ENCODE measurements around the gene SPATA21. TPM values are rescaled to one million over a fixed set of nuclear protein-coding genes. Genes with fewer than 3 reads are reported as not detected.

The SPATA21 gene
- polyA plus RNA-seq, 1 donor from 2014 or later, result 0.15 TPM

DNA sequence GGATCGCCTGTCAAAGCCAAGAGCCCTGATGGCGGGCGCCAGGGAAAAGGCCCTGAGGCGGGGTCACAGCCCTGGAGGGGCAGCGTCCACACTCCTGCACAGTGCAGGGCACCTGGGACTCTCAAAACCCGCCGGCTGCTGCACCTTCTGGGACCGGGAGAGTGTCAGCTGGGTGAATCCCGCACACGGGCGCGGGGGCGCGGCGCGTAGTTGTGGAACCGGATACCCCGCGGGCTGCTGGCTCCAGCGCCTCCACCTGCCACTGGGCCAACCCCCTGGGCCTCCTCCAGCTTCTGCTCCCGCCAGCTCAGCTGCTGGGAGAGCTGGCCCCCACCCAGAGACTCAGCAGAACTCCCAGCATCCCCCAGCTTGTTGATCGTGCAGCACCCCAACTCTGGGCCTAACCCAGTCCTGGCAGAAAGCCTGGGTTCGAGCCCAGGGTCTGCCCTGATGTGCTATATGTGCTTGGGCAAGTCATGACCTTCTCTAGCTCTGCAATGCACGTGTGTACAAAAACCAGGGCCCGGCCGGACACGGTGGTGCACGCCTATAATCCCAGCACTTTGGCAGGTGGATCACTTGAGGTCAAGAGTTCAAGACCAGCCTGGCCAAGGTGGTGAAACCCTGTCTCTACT lies 37.1 kb upstream of the SPATA21 start:
- no peak overlapping the region for H3K27ac ChIP-seq (ENCODE audit: low read length)
- H3K36me3 ChIP-seq (ENCODE audit: insufficient read depth, low read length), result peaks cover 4% of the 10 kb centered on the region

DNA sequence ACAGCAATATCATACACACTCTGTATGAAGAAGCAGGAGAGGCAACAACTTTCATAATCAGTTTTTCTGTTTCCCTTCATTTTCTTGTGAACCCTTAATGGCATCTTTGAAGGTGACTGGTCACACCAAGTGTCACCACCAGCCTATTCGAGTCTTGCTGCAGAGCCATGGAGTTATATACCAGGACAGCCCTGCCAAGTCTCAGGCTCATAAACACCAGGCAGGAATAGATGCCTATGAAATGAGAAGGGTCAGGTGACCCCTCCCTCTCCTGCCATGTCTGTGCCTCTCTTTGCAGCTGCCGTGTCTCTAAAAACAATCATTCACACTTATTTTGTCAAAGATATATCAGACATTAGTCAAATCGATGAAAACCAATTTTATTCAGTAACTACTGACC lies 31.3 kb upstream of the SPATA21 start:
- TF ChIP-seq CTCF (IDR thresholded peaks at IDR 0.05; ENCODE audit: poor library complexity, severe bottlenecking), result no peak
- no peak for TF ChIP-seq SMC3 (conservative IDR thresholded peaks at IDR 0.05; ENCODE audit: poor library complexity)
- no peak for TF ChIP-seq POLR2AphosphoS5 (IDR thresholded peaks at IDR 0.05)
- TF ChIP-seq EP300 (conservative IDR thresholded peaks at IDR 0.05; ENCODE audit: poor library complexity, severe bottlenecking), result no peak
- TF ChIP-seq RAD21 (conservative IDR thresholded peaks at IDR 0.05), result no peak
- TF ChIP-seq TAF1 (IDR thresholded peaks at IDR 0.05; ENCODE audit: low read depth), result no peak
- no peak for TF ChIP-seq EZH2 (IDR thresholded peaks at IDR 0.05; ENCODE audit: borderline replicate concordance, insufficient read depth, low read length, poor library complexity, severe bottlenecking)
- TF ChIP-seq, protein P1, sequence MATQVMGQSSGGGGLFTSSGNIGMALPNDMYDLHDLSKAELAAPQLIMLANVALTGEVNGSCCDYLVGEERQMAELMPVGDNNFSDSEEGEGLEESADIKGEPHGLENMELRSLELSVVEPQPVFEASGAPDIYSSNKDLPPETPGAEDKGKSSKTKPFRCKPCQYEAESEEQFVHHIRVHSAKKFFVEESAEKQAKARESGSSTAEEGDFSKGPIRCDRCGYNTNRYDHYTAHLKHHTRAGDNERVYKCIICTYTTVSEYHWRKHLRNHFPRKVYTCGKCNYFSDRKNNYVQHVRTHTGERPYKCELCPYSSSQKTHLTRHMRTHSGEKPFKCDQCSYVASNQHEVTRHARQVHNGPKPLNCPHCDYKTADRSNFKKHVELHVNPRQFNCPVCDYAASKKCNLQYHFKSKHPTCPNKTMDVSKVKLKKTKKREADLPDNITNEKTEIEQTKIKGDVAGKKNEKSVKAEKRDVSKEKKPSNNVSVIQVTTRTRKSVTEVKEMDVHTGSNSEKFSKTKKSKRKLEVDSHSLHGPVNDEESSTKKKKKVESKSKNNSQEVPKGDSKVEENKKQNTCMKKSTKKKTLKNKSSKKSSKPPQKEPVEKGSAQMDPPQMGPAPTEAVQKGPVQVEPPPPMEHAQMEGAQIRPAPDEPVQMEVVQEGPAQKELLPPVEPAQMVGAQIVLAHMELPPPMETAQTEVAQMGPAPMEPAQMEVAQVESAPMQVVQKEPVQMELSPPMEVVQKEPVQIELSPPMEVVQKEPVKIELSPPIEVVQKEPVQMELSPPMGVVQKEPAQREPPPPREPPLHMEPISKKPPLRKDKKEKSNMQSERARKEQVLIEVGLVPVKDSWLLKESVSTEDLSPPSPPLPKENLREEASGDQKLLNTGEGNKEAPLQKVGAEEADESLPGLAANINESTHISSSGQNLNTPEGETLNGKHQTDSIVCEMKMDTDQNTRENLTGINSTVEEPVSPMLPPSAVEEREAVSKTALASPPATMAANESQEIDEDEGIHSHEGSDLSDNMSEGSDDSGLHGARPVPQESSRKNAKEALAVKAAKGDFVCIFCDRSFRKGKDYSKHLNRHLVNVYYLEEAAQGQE (IDR thresholded peaks at IDR 0.05; ENCODE audit: borderline replicate concordance), result no peak
- TF ChIP-seq MXI1 (conservative IDR thresholded peaks at IDR 0.05; ENCODE audit: poor library complexity, severe bottlenecking), result no peak
- H3K9me3 ChIP-seq (ENCODE audit: low read length), result no peaks in the 10 kb centered on the region
- no peak overlapping the region for H3K27ac ChIP-seq (ENCODE audit: low read length)
- no peaks in the 10 kb centered on the region for H3F3A ChIP-seq (ENCODE audit: insufficient read depth, low read length, poor library complexity, severe bottlenecking)
- no peak overlapping the region for H2AFZ ChIP-seq (ENCODE audit: low read depth, low read length)
- peaks cover 4% of the 10 kb centered on the region for H3K36me3 ChIP-seq (ENCODE audit: insufficient read depth, low read length)
- no peaks in the 10 kb centered on the region for H3K27me3 ChIP-seq (ENCODE audit: insufficient read depth, low read depth, low read length)
- no peak overlapping the region for H3K4me2 ChIP-seq (ENCODE audit: low read length)
- H3K79me2 ChIP-seq (replicated peaks; ENCODE audit: insufficient read depth, low read length), result no peaks in the 10 kb centered on the region
- no peak overlapping the region for H3K4me3 ChIP-seq (ENCODE audit: low read length)
- no peaks in the 10 kb centered on the region for H3K9me2 ChIP-seq (ENCODE audit: insufficient read depth, low read length)
- no peaks in the 10 kb centered on the region for H4K20me1 ChIP-seq (ENCODE audit: insufficient read depth)
- H3K9ac ChIP-seq (ENCODE audit: low read length), result no peak overlapping the region

More for the DNA sequence above, 37.1 kb upstream of the SPATA21 start:
- Histone ChIP-seq H2AFZ (ENCODE audit: low read depth, low read length) (no peak overlapping the region), H3K9me3 (ENCODE audit: low read length) (no peaks in the 10 kb centered on the region), H3K4me2 (ENCODE audit: low read length) (no peak overlapping the region), H4K20me1 (ENCODE audit: insufficient read depth) (no peaks in the 10 kb centered on the region), H3K27me3 (ENCODE audit: insufficient read depth, low read depth, low read length) (no peaks in the 10 kb centered on the region), H3K4me3 (ENCODE audit: low read length) (no peak overlapping the region), H3K79me2 (replicated peaks; ENCODE audit: insufficient read depth, low read length) (no peaks in the 10 kb centered on the region), H3K9ac (ENCODE audit: low read length) (no peak overlapping the region), H3F3A (ENCODE audit: insufficient read depth, low read length, poor library complexity, severe bottlenecking) (no peaks in the 10 kb centered on the region), H3K9me2 (ENCODE audit: insufficient read depth, low read length) (no peaks in the 10 kb centered on the region)
- TF ChIP-seq SMC3 (conservative IDR thresholded peaks at IDR 0.05; ENCODE audit: poor library complexity) (no peak), POLR2AphosphoS5 (IDR thresholded peaks at IDR 0.05) (no peak)

Measured in neural cell (in vitro differentiated cells).